OCI-LY7 (cell line): ENCODE data around the gene ARPC1B. TPM values are rescaled to one million over a fixed set of nuclear protein-coding genes. Genes with fewer than 3 reads are reported as not detected.
"Not testable (repeated sequence)": the region's sequence is repeated elsewhere in the genome, so short reads cannot be mapped to it uniquely, and the experiment has no call there.

Source experiments
- BruUV-seq: library from RNA; stranded (reverse); fragments of 400-500 nt; replicated peaks from 2 replicates; lab custom pipeline; 2021; lab: Mats Ljungman, UMichigan
- CTCF ChIA-PET: fragments of 300-600 bp; sonication (Branson Sonifier 250); formaldehyde crosslinking; loops from one replicate; lab custom pipeline; 2022; ENCODE audit warnings: antibody characterized with exemption; ENCODE audit not compliant: unreplicated experiment; lab: Charles Lee
- POLR2A ChIA-PET: fragments of 300-600 bp; sonication (Branson Sonifier 250); formaldehyde crosslinking; loops from one replicate; lab custom pipeline; 2022; ENCODE audit warnings: antibody characterized with exemption; lab: Charles Lee
- DNase-seq: peaks from one replicate; pipeline ENCODE4 v3.0.0-alpha.2; 2015; ENCODE audit warnings: low spot score
- H2AFZ ChIP-seq: fragments of 200-600 bp; sonication (generic), shearing (Covaris generic); 2 replicates; pipeline ENCODE4 v1.6.1; 2014; ENCODE audit warnings: mild to moderate bottlenecking, antibody characterized with exemption, low read length, moderate library complexity
- H3K27ac ChIP-seq: fragments of 200-600 bp; sonication (generic); 2 replicates; pipeline ENCODE4 v1.5.1; 2014; ENCODE audit warnings: mixed run types, low read depth, mild to moderate bottlenecking, moderate library complexity, low read length, inconsistent platforms; ENCODE audit not compliant: poor library complexity, severe bottlenecking
- H3K36me3 ChIP-seq: fragments of 200-600 bp; sonication (generic); 2 replicates; pipeline ENCODE4 v1.6.1; 2014; ENCODE audit warnings: mild to moderate bottlenecking, antibody characterized with exemption, low read length, moderate library complexity, mixed read lengths; ENCODE audit not compliant: insufficient read depth
- H3K4me1 ChIP-seq: fragments of 200-600 bp; sonication (generic); 2 replicates; pipeline ENCODE4 v1.5.1; 2014; ENCODE audit warnings: mild to moderate bottlenecking, low read length; ENCODE audit not compliant: insufficient read depth, poor library complexity, severe bottlenecking
- H3K4me2 ChIP-seq: fragments of 200-600 bp; sonication (generic); 2 replicates; pipeline ENCODE4 v1.6.1; 2014; ENCODE audit warnings: mild to moderate bottlenecking, low read length
- H3K4me3 ChIP-seq: fragments of 200-600 bp; sonication (generic); 2 replicates; pipeline ENCODE4 v1.5.1; 2014; ENCODE audit warnings: mild to moderate bottlenecking, low read depth, low read length; ENCODE audit not compliant: poor library complexity, severe bottlenecking
- H3K79me2 ChIP-seq: fragments of 200-600 bp; sonication (generic); 2 replicates; pipeline ENCODE4 v1.6.1; 2016; ENCODE audit warnings: low read depth, mild to moderate bottlenecking, low read length, moderate library complexity, mixed read lengths; ENCODE audit not compliant: insufficient read depth
- H3K9me2 ChIP-seq: fragments of 200-600 bp; sonication (generic); 2 replicates; pipeline ENCODE4 v1.6.1; 2016; ENCODE audit warnings: mild to moderate bottlenecking, low read length, mixed read lengths; ENCODE audit not compliant: insufficient read depth
- H3K9me3 ChIP-seq: fragments of 200-600 bp; sonication (generic); 2 replicates; pipeline ENCODE4 v1.6.1; 2014; ENCODE audit warnings: mild to moderate bottlenecking, mixed run types, low read length, mixed read lengths
- H4K20me1 ChIP-seq: fragments of 200-600 bp; sonication (generic); 2 replicates; pipeline ENCODE4 v1.6.1; 2014; ENCODE audit warnings: mild to moderate bottlenecking, antibody characterized with exemption, low read length, moderate library complexity, mixed read lengths; ENCODE audit not compliant: insufficient read depth
- EZH2phosphoT487 ChIP-seq: fragments of 200-600 bp; sonication (generic); IDR thresholded peaks from 2 replicates; pipeline ENCODE4 v1.6.1; 2018; ENCODE audit warnings: low read depth, borderline replicate concordance, mild to moderate bottlenecking, mixed run types, antibody characterized with exemption, low read length, moderate library complexity, mixed read lengths
- intact Hi-C: fragments of 100-400 bp; cut with micrococcal nuclease; formaldehyde crosslinking; loops from one replicate; pipeline ENCODE4 v1.10.0; 2022; ENCODE audit not compliant: unreplicated experiment
- total RNA-seq, 2 experiments: library from RNA; depleted of rRNA in 1 of 2; stranded (reverse); fragments of >200 nt in 1 of 2; shearing (Covaris generic) in 1 of 2; gene quantifications; 2 replicates each; pipeline ENCODE4 v1.2.3, GENCODE V29; 2014 to 2022
- TF ChIP-seq, protein P1 (sequence below): fragments of 200-600 bp; sonication (generic); conservative IDR thresholded peaks from 2 replicates; pipeline ENCODE4 v1.5.1; 2014; ENCODE audit warnings: mild to moderate bottlenecking, antibody characterized with exemption, low read length, moderate library complexity, mixed read lengths

The ARPC1B gene
- total RNA-seq, 2 experiments from 2014 or later: 169 to 191 TPM

DNA sequence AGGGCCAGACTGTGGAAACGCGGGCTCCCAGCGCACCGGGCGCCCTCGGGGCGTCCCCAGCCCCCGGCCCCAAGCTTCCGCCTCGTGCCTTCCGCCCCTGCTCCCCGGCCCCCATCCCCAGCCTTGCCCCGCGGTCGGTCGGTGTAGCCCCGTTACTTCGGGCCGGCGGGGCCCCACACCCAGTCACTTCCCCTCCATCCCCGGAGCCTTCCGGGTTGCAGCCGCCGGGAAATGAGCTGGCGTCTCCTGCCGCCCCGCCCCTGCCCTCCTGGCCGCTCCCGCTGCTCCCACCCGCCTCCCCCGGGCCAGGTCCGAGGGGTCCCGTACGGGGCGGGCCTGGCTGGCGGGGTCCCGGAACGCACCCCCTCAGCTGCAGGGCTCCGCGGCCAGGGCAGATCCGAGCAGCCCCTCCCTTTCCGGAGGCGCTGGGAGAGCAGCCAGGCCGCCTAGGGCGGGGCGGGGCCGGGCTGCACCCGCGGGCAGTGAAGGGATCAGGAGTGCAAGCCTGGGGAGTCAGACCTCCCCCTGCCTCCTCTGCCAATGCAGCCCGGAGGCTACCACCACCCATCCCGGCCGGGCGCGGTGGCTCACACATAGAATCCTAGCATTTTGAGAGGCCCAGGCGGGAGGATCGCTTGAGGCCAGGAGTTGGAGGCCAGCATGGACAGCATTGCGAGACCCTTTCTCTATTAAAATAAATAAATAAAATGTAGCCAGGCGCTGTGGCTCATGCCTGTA, 709 bp downstream of the ARPC1B start:
- Histone ChIP-seq H3K4me2 (peak overlapping the region; percentile 74), H3K4me1 (peaks cover 31% of the 10 kb centered on the region), H3K36me3 (peaks cover 26% of the 10 kb centered on the region), H3K9me3 (no peaks in the 10 kb centered on the region; the same call in 1 of the 2 replicates), H2AFZ (peak overlapping the region; percentile 84; the same call in 1 of the 2 replicates), H3K9me2 (no peaks in the 10 kb centered on the region), H4K20me1 (no peaks in the 10 kb centered on the region), H3K27ac (peak overlapping the region; percentile 55), H3K4me3 (peak overlapping the region; percentile 90), H3K79me2 (peaks cover 33% of the 10 kb centered on the region)
- TF ChIP-seq EZH2phosphoT487: no peak
- TF ChIP-seq, protein P1, sequence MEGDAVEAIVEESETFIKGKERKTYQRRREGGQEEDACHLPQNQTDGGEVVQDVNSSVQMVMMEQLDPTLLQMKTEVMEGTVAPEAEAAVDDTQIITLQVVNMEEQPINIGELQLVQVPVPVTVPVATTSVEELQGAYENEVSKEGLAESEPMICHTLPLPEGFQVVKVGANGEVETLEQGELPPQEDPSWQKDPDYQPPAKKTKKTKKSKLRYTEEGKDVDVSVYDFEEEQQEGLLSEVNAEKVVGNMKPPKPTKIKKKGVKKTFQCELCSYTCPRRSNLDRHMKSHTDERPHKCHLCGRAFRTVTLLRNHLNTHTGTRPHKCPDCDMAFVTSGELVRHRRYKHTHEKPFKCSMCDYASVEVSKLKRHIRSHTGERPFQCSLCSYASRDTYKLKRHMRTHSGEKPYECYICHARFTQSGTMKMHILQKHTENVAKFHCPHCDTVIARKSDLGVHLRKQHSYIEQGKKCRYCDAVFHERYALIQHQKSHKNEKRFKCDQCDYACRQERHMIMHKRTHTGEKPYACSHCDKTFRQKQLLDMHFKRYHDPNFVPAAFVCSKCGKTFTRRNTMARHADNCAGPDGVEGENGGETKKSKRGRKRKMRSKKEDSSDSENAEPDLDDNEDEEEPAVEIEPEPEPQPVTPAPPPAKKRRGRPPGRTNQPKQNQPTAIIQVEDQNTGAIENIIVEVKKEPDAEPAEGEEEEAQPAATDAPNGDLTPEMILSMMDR: no peak
- BruUV-seq: no TSS peak
- intact Hi-C loops: loop anchor here (5.0 kb wide), 1 partner anchor 122 kb away; no protein-coding TSS in a partner anchor
- DNase-seq: peak; percentile 72
- ChIA-PET CTCF (no interaction called here), POLR2A (interaction anchor here (0.6 to 0.8 kb wide), 5 partner anchors 32 to 350 kb away, joined by 3 to 4 read pairs (median 3); no protein-coding TSS in a partner anchor)

- TSS peak; percentile 20 for BruUV-seq
- POLR2A ChIA-PET: interaction anchor here (0.5 to 0.7 kb wide), 3 partner anchors 8 to 777 kb away, joined by 3 to 4 read pairs (median 3); no protein-coding TSS in a partner anchor
- Histone ChIP-seq H3K4me2 (peak overlapping the region; percentile 90), H3K4me3 (peak overlapping the region; percentile 63), H2AFZ (no peak overlapping the region), H4K20me1 (no peaks in the 10 kb centered on the region), H3K36me3 (peaks cover 44% of the 10 kb centered on the region), H3K9me3 (no peaks in the 10 kb centered on the region; the same call in 1 of the 2 replicates), H3K79me2 (peaks cover 63% of the 10 kb centered on the region), H3K27ac (peak overlapping the region; percentile 96), H3K9me2 (no peaks in the 10 kb centered on the region), H3K4me1 (peaks cover 54% of the 10 kb centered on the region)
- CTCF ChIA-PET: no interaction called here
- intact Hi-C loops: loop anchor here (5.0 kb wide), 1 partner anchor 118 kb away; no protein-coding TSS in a partner anchor
- peak; percentile 34 for DNase-seq
- TF ChIP-seq, protein P1: no peak
- no peak for TF ChIP-seq EZH2phosphoT487
Measured at GRCh38 chr7:99379043-99379577, 4.6 kb downstream of the ARPC1B start.

- H3K36me3 ChIP-seq: peaks cover 44% of the 10 kb centered on the region
- H3K4me1 ChIP-seq: peaks cover 54% of the 10 kb centered on the region
- CTCF ChIA-PET, H3K9me3 ChIP-seq, BruUV-seq, DNase-seq, H4K20me1 ChIP-seq, H2AFZ ChIP-seq, H3K9me2 ChIP-seq: not testable (repeated sequence)
- peak overlapping the region; percentile 96 for H3K27ac ChIP-seq
- POLR2A ChIA-PET: interaction anchor here (0.5 to 0.7 kb wide), 2 partner anchors 9 to 371 kb away, joined by 3 to 4 read pairs; no protein-coding TSS in a partner anchor
- peaks cover 68% of the 10 kb centered on the region for H3K79me2 ChIP-seq
- H3K4me3 ChIP-seq: peak overlapping the region; percentile 63
- peak overlapping the region; percentile 90 for H3K4me2 ChIP-seq
- intact Hi-C loops: loop anchor here (2.0 to 5.0 kb wide), 2 partner anchors 29 to 118 kb away; partner anchors contain the start of genes BUD31 and PDAP1
Measured at GRCh38 chr7:99379693-99380031, 5.1 kb downstream of the ARPC1B start.
